GM18873 (cell line): ENCODE data around the gene IL2RA.
"Not testable (repeated sequence)": the region's sequence is repeated elsewhere in the genome, so short reads cannot be mapped to it uniquely, and the experiment has no call there.

Experiments used
- ATAC-seq: cut with Tn5 transposase; IDR thresholded peaks from one replicate; pipeline ENCODE4 v1.9.1; 2021; ENCODE audit warnings: mild to moderate bottlenecking, moderate library complexity, moderate number of reproducible peaks; ENCODE audit not compliant: unreplicated experiment, low FRiP score

Gene IL2RA

GRCh38 chr10:6019010-6019782 is 43.0 kb downstream of the IL2RA start:
- no peak for ATAC-seq

DNA sequence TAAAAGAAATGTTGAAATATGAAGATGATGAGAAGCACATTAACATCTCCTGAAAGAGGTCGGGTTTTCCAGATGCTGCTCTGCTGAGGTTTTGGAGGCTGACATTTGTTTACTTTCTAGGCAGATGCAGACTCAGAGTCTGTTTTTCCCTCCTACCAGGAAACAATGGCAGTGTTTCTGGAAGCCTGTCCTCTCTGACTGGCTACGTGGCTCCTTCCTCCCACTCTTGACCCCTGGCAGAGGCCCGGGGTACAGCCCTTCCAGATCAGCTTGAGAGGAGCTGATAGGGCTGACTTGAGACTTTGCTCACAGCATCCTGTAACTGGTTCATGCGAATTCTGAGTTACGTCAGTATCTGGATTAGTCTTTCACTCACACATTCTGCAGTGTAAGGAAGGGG is 43.7 kb downstream of the IL2RA start:
- no peak for ATAC-seq

- no peak for ATAC-seq
Observed at GRCh38 chr10:6017781-6018354, 44.3 kb downstream of the IL2RA start.

- no peak for ATAC-seq
Observed at GRCh38 chr10:6014241-6014761, 47.9 kb downstream of the IL2RA start.

- ATAC-seq: no peak
Observed at GRCh38 chr10:6013413-6014192, 48.6 kb downstream of the IL2RA start.

DNA sequence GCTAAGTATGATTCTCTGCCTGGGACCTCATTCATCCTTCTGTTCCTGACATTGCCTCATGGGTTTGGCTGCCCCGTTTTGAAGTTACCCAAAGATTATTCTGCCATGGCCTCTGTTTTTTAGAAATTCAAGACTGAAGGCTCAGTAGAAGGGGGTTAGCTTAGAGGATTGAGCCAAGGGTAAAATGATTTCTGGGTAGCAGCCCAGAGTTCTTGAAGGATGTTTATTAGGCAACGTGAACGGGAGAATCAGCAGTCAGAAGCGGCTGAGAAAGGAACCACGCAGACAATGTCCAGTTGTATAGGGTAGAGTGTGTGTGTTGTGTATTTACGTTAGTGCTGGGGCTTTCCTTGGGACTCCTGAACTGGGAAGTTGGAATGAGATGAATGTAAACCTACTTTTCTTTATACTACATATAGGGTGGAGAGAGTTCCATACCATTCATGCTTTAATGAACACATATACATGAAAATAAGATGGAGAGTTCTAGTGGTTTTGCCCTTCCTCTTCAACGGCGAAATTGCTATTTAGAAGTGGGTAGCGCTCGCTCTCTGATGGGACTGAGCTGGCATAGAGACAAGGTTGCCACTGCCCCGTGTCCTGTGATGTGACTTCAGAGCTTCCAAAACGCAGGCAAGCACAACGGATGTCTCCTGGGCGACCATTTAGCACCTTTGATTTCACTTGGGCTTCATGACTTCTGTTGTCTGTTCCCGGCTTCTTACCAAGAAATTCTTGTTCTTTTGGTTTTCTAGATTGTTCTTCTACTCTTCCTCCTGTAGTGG is 49.9 kb downstream of the IL2RA start:
- no peak for ATAC-seq

DNA sequence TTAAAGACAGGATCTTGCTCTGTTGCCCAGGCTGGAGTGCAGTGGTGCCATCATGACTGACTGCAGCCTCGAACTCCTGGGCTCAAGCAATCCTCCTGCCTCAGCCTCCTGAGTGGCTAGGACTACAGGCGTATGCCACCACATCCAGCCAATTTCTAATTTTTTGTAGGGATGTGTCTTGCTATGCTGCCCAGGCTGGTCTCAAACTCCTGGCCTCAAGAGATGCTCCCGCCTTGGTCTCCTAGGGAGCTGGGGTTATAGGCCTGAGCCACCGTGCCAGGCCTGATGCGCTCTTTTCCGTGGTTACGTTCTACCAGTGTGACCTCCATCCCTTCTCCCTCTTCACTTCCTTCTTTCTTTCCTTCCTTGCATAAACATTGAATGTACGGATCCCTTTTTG is 50.6 kb downstream of the IL2RA start:
- ATAC-seq: no peak

DNA sequence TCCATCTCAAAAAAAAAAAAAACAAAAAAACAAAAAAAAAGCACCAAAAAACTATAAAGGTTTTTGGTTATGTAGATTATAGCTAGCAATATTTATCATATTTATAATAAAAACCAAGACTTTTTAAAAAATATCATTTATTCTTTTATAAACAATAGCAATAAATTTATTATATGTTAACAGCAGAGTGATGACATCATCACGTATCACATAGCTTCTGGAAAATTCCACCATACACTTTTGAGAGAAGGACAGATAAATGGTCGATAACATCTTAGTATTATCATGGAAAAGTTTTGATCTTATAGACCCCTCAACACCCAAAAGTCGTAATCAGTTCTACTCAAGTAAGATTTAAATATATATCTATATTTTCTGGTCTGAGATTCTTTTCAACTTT is 51.6 kb downstream of the IL2RA start:
- no peak for ATAC-seq

GRCh38 chr10:6009961-6010360 is 52.2 kb downstream of the IL2RA start:
- ATAC-seq: no peak

- no peak for ATAC-seq
Observed at GRCh38 chr10:6009150-6009549, 53.0 kb downstream of the IL2RA start.

DNA sequence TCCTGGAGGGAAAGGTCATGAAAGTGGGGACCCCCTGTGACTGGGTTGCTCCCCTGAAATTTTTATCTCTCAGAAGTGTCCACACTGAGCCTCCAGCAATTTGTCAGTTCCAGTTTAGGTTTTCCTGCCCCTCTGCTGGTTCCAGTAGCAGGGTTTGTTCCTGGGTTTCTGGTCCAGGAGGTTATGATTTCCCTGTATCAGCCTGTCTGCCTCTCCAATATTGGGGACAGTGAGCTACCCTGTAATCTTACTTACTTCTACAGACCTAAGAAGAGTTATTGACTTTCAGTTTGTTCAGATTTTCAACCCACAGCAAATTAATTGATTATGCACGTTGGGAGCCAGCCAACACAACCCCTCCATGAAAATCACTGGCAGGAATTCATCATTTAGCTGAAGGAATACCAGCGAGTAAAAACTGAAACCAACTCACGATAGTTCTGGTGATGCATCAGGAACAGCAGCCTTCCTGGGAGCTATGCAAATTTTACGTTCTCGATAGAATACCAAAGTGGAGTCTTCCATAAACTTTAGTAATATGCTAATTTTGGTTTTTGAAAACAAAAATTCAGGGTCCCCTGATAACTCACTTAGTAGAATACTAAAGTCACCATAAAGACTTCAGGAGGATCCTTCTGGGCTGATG is 53.5 kb downstream of the IL2RA start:
- ATAC-seq: no peak

GRCh38 chr10:6006991-6007390 is 55.2 kb downstream of the IL2RA start:
- ATAC-seq: no peak

DNA sequence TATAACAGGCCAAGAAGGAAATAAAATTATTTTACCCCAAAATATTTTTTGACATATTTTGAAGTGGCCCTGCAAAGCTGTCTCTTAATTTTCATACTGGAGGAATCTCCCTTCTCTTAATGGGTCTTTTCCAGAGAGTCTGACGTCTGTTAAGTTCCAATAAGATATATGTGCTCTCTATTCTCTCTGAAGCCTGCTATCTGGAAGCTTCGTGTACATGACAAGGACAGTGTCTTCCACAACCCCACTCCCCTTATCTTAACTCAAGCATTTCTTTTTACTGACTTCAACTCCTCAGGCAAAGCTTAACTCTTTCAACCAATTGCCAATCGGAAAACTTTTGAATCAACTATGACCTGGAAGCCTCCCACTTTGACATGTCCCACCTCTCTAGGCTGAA is 55.6 kb downstream of the IL2RA start:
- no peak for ATAC-seq

- ATAC-seq: no peak
Observed at GRCh38 chr10:6005856-6006395, 56.2 kb downstream of the IL2RA start.

DNA sequence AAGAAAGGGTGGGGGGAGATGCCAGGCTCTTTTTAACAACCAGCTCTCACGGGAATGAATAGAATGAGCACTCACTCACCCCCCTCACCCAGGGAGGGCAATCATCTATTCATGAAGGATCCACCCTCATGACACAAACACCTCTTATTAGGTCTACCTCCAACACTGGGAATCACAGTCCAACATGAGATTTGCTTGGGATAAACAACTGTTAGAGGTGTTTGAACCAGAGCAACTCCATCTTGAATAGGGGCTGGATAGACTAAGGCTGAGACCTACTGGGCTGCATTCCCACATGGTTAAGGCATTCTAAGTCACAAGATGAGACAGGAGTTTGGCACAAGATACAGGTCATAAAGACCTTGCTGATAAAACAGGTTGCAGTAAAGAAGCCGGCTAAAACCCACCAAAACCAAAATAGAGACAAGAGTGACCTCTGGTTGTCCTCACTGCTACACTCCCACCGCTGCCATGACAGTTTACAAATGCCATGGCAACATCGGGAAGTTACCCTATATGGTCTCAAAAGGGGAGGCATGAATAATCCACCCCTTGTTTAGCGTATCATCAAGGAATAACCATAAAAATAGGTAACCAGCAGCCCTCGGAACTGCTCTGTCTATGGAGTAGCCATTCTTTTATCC is 56.9 kb downstream of the IL2RA start:
- ATAC-seq: not testable (repeated sequence)

DNA sequence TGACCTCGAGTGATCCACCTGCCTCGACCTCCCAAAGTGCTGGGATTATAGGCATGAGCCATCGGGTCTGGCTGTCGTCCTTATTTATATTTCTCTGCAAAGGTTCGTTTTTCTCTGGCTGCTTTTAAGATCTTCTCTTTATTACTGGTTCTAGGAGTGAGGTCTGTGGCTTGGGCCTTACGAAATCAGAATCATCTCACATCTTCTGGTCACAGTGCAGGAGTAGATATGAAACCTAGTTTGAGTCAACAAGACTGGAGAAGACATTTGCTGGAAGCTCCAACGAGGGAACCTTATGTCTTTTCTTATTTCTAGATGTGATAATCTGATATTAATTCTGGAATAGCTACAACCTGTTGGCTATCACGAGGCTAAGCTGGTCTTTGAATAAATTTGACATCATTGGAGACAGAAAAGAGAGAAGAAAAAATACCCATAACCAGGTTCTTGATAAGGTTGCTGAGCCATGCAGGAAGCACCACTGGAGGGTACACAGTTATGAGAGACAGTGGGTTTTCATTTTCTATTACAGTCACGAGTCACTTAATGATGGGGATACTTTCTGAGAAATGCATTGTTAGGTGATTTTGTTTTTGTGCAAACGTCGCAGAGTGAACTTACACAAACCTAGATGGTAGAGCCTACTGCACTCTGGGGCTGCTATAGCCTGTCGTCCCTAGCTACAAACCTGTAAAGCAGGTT is 59.2 kb downstream of the IL2RA start:
- ATAC-seq: peak; percentile 64

DNA sequence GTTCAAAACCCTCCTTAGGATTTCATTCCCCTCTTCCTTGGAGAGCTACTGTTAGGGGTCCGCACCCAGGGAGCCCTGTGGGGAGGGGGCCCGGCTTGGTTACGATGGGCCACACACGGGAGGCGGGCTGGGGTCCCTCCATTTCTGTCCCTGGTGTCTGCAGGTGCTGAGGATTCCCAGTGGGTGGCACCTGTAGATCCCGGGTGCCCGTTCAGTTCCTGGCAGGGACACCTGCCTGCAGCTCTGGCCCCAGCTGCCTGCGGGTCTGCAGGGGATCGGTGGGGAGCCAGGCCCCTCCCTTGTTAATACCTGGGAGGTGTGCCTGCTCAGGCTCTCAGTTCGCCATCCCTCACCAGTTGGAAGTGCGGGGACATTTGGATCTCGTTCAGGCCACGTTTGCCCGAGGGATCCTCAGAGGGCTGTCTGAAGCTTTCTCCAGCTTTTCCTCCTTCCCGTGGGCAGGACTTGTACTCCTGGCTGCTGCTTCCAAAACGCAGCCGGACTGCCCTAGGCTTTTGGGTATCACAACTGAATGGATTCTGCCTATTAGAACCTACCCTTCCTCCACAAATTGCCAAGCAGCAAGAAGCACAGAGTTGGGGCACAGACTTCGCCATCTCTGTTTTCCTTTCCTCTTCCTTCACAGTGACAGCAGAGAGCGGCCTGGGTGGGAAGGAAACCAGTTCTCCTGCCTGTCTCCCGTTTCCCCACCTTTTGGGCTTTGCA is 62.6 kb downstream of the IL2RA start:
- no peak for ATAC-seq

- ATAC-seq: no peak
Observed at GRCh38 chr10:5996696-5997095, 65.5 kb downstream of the IL2RA start.
